ENCODE results near the gene CCDC71. TPM values are rescaled to one million over a fixed set of nuclear protein-coding genes. Genes with fewer than 3 reads are reported as not detected.

The CCDC71 gene
- total RNA-seq, 2 experiments from 2014 or later = 23.4 to 27.9 TPM

DNA sequence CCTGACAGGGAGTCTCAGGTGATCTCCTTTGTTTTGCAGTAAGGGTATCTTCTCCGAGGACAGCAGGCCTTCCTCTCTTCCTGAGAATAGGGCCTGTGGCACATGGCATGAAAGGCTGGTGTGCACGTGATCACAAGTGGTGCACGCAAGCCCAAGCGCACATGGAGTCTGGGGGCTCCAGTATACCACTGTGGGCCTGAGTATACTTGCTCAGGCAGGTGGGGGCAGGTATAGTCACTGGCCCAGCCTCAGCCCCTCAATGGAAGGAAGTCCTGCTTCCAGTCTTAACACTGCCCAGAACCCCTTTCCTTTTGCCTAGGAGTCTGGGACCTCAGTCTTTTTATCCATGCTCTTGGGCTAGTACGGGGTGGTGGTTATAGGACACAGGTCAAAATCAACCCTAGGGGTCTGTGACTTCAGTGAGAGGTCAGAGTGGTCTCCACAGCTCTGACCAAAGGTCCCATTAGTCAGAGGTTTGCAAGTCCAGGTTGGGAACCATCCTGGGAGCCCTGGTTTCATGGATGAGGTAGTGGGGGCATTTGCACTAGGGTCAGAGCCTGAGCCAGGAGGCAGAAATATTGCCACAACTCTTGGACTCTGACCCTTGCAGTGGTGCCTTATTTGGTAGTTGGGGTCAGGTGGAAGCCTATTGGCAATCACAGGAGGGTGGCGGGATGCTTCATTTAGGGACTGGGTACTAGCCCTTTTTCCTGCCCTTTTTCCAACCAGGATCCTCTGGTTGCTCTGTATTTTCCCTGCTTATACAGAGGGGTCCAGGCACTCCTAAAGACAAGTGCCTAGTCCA lies 823 bp upstream of the CCDC71 start:
- DNase-seq (ENCODE audit: low spot score) = no peak
- TF ChIP-seq, protein P1, sequence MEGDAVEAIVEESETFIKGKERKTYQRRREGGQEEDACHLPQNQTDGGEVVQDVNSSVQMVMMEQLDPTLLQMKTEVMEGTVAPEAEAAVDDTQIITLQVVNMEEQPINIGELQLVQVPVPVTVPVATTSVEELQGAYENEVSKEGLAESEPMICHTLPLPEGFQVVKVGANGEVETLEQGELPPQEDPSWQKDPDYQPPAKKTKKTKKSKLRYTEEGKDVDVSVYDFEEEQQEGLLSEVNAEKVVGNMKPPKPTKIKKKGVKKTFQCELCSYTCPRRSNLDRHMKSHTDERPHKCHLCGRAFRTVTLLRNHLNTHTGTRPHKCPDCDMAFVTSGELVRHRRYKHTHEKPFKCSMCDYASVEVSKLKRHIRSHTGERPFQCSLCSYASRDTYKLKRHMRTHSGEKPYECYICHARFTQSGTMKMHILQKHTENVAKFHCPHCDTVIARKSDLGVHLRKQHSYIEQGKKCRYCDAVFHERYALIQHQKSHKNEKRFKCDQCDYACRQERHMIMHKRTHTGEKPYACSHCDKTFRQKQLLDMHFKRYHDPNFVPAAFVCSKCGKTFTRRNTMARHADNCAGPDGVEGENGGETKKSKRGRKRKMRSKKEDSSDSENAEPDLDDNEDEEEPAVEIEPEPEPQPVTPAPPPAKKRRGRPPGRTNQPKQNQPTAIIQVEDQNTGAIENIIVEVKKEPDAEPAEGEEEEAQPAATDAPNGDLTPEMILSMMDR (conservative IDR thresholded peaks at IDR 0.05; ENCODE audit: low read length) = no peak
- TF ChIP-seq EZH2phosphoT487 (IDR thresholded peaks at IDR 0.05; ENCODE audit: borderline replicate concordance, low read depth, low read length) = no peak
- CTCF ChIA-PET (ENCODE audit: unreplicated experiment) = no interaction called here
- peaks cover 4% of the 10 kb centered on the region; the same call in 1 of the 2 replicates for H3K9me3 ChIP-seq (ENCODE audit: low read length)
- POLR2A ChIA-PET = no interaction called here
- H3K9me2 ChIP-seq (ENCODE audit: insufficient read depth, low read length) = no peaks in the 10 kb centered on the region
- intact Hi-C loops (cut with micrococcal nuclease; ENCODE audit: unreplicated experiment) = no loop called here
- H3K79me2 ChIP-seq (ENCODE audit: insufficient read depth, low read depth, low read length) = peaks cover 10% of the 10 kb centered on the region; the same call in 1 of the 2 replicates
- peaks cover 28% of the 10 kb centered on the region for H3K36me3 ChIP-seq (ENCODE audit: insufficient read depth, low read length)
- peak overlapping the region; percentile 59 for H3K4me2 ChIP-seq (ENCODE audit: low read length)
- H3K4me3 ChIP-seq (ENCODE audit: low read depth, low read length, poor library complexity, severe bottlenecking) = peak overlapping the region; percentile 92
- peak overlapping the region; percentile 97 for H2AFZ ChIP-seq (ENCODE audit: low read length)
- H3K4me1 ChIP-seq (ENCODE audit: insufficient read depth, low read length, poor library complexity, severe bottlenecking) = peaks cover 21% of the 10 kb centered on the region
- H3K27ac ChIP-seq (ENCODE audit: low read depth, low read length, poor library complexity, severe bottlenecking) = no peak overlapping the region
- BruUV-seq (replicated peaks) = no TSS peak
- no peaks in the 10 kb centered on the region for H4K20me1 ChIP-seq (ENCODE audit: insufficient read depth, low read length)

- TF ChIP-seq EZH2phosphoT487 (IDR thresholded peaks at IDR 0.05; ENCODE audit: borderline replicate concordance, low read depth, low read length) = no peak
- TF ChIP-seq, protein P1 (conservative IDR thresholded peaks at IDR 0.05; ENCODE audit: low read length) = no peak
Measured at GRCh38 chr3:49164983-49165720, 979 bp downstream of the CCDC71 start.

More at GRCh38 chr3:49164983-49165720, 979 bp downstream of the CCDC71 start:
- H3K4me1 ChIP-seq (ENCODE audit: insufficient read depth, low read length, poor library complexity, severe bottlenecking) = peaks cover 16% of the 10 kb centered on the region
- peaks cover 10% of the 10 kb centered on the region; the same call in 1 of the 2 replicates for H3K79me2 ChIP-seq (ENCODE audit: insufficient read depth, low read depth, low read length)
- H3K36me3 ChIP-seq (ENCODE audit: insufficient read depth, low read length) = peaks cover 30% of the 10 kb centered on the region
- DNase-seq (ENCODE audit: low spot score) = no peak
- ChIA-PET CTCF (ENCODE audit: unreplicated experiment) (interaction anchor here (0.5 kb wide), 1 partner anchor 9 kb away, joined by 3 read pairs; no protein-coding TSS in a partner anchor), POLR2A (interaction anchor here (0.6 kb wide), 2 partner anchors 331 to 508 kb away, joined by 3 read pairs; no protein-coding TSS in a partner anchor)
- no peaks in the 10 kb centered on the region for H3K9me2 ChIP-seq (ENCODE audit: insufficient read depth, low read length)
- H4K20me1 ChIP-seq (ENCODE audit: insufficient read depth, low read length) = no peaks in the 10 kb centered on the region
- TSS peak; percentile 74 for BruUV-seq (replicated peaks)
- H3K27ac ChIP-seq (ENCODE audit: low read depth, low read length, poor library complexity, severe bottlenecking) = peak overlapping the region; percentile 11
- peak overlapping the region; percentile 92 for H3K4me3 ChIP-seq (ENCODE audit: low read depth, low read length, poor library complexity, severe bottlenecking)
- no peak overlapping the region for H2AFZ ChIP-seq (ENCODE audit: low read length)
- peaks cover 4% of the 10 kb centered on the region; the same call in 1 of the 2 replicates for H3K9me3 ChIP-seq (ENCODE audit: low read length)
- intact Hi-C loops (cut with micrococcal nuclease; ENCODE audit: unreplicated experiment) = no loop called here
- peak overlapping the region; percentile 89 for H3K4me2 ChIP-seq (ENCODE audit: low read length)

Measured in OCI-LY7 (cell line).